HG03442 (cell line): ENCODE data around the gene ZNF777.
"Not testable (repeated sequence)": the region's sequence is repeated elsewhere in the genome, so short reads cannot be mapped to it uniquely, and the experiment has no call there.

Experiments
- ATAC-seq: cut with Tn5 transposase; IDR thresholded peaks from one replicate; pipeline ENCODE4 v1.9.1; 2021; ENCODE audit warnings: mild to moderate bottlenecking, moderate library complexity; ENCODE audit not compliant: unreplicated experiment

ZNF777 gene

GRCh38 chr7:149455175-149455950, 5.5 kb downstream of the ZNF777 start:
- no peak for ATAC-seq

GRCh38 chr7:149454750-149455149, 6.1 kb downstream of the ZNF777 start:
- ATAC-seq = no peak

DNA sequence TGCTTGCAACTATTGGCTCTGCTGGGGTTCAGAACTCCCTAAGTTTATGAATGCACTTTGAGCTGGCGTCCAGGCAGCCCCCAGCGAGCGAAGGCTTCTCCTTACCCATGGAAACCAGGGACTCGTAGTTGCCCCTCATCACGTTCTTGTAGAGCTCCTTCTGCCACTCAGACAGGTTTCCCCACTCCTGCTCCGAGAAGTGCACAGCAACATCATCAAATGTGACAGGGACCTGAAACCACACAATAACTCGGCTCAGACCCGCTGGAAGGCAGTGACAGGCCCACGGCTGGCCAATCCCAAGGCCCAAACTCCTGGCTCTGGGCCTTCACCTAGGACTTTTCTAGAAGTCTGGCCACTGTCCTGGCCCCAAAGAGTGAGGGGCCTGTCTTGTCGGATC, 6.9 kb downstream of the ZNF777 start:
- no peak for ATAC-seq

GRCh38 chr7:149450821-149451220, 10.0 kb downstream of the ZNF777 start:
- ATAC-seq = no peak

DNA sequence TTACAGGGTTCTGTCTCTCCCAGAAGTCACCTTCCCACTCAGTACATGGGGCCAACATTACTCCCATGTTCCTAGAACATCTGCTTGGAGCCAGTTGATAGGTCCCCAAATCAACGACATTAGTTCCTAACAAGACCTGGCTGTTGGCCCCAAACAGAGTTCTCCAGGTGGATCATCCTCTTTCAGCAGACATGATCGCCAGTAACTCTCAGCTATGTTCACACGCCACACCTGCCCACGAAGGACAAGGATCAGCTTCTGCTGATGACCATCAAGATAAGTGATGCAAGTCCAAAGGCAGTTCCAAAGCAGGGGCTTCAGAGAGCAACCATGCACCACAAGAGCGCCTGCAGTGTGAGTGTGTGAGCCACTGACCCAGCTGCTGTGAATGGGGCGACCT, 11.0 kb downstream of the ZNF777 start:
- ATAC-seq = no peak

DNA sequence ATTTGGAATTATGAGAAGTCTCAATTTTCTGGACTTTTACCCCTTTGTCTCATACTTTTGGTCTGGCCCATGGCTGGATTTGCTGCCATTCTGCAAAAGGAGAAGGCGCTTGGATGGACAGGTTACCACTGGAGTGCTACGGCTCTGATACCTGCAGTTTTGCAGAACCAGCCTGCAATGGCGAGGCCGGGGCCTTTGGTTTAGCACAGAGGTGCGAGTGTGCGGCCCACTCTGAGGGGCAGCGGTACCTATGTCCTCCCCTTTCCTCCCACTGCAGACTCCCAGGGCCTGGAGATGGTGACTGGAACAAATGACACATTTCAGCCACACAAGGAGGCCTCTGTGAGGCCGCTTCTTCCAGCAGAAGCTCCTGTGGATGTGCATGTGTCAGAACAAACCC, 11.9 kb downstream of the ZNF777 start:
- ATAC-seq = no peak

DNA sequence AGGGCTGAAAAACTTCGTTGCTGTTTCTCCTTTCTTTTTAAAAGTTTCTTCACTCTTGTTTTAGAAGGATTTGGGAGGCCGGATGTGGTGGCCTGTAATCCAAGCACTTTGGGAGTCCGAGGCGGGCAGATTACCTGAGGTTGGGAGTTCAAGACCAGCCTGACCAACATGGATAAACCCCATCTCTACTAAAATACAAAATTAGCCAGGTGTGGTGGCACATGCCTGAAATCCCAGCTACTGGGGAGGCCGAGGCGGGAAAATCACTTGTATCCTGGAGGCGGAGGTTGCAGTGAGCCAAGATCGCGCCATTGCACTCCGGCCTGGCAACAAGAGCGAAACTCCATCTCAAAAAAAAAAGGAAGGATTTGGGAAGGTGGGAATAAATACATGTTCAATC, 14.8 kb downstream of the ZNF777 start:
- not testable (repeated sequence) for ATAC-seq

GRCh38 chr7:149444287-149444686, 16.6 kb downstream of the ZNF777 start:
- ATAC-seq = no peak

GRCh38 chr7:149443523-149443922, 17.3 kb downstream of the ZNF777 start:
- no peak for ATAC-seq

- no peak for ATAC-seq
These were observed 17.9 kb downstream of the ZNF777 start for GRCh38 chr7:149442924-149443323.

DNA sequence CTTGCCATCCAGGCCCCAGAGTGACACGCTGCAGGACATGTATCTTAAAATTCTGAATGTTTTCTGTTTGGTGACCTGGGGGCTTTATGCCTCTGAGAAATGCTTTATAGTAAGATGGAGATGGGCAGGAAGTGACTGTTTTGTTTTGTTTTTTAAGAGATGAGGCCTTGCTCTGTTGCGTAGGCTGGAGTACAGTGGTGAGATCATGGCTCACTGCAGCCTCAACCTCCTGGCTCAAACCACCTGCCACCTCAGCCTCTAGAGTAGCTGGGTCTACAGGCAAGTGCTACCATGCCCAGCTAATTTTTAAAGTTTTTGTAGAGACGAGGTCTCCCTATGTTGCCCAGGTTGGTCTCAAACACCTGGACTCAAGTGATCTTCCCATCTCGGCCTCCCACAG, 20.6 kb downstream of the ZNF777 start:
- ATAC-seq = no peak

- no peak for ATAC-seq
These were observed 24.5 kb downstream of the ZNF777 start for GRCh38 chr7:149436358-149436757.

DNA sequence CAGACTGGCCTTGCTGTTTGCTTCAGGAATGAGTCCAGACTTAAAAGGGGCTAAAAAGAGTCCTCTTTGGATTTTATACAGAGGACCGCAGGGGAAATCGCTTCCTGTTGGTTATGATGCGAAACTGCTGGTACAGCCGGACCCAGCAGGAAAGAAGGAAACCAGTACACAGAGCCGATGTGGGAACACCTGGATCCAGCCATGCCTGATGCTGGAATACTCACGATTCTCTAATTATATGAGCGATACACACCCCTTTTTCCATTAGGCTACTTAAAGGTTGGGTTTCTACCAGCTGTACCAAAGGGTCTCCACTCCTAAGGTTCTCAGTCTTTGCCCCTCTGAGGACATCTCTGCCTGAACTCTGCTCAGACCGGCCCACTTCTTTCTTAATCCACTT, 27.7 kb downstream of the ZNF777 start:
- no peak for ATAC-seq

DNA sequence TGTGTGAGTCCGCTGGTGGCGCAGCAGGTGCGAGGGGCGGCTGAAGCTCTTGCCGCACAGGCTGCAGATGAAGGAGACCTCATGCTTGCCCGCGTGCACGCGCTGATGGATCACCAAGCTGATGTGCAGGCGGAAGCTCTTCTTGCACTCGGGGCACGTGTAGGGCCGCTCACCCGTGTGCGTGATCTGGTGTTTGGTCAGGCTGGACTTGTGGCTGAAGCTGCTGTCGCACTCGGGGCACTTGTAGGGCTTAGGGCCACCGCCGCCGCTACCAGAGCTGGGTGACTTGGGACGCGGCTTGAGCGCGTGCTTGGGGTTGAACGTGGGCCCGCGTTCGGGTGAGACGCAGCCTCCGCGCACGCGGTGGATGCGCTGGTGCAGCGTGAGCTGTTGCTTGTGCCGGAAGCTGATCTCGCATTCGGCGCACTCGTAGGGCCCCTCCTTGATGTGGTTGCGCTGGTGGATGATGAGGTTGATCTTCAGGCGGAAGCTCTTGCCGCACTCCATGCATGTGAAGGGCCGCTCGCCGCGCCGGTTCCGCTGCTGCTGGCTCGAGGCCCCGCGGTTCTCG, 28.7 kb downstream of the ZNF777 start:
- ATAC-seq = no peak

GRCh38 chr7:149431486-149432120, 29.3 kb downstream of the ZNF777 start:
- ATAC-seq = no peak

DNA sequence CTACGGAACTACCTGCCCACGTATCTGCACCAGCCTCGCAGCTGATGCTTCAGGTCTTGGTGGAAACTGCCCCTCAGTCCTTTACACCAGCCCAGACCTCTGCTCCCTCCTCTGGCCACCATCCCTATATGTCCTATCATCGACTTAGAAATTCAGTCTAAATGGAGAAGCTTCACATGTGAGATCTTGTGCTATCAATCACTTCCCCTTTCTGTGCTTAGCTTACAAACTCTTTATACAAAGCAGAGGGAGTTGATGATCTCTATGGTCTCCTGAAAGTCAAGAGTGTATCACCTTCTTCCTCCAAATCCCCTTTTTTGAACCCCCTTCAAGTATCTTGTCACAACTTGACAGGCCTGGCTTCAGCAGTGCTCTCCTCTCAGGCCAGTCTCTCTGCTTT, 30.7 kb downstream of the ZNF777 start:
- no peak for ATAC-seq

- no peak for ATAC-seq
These were observed 33.0 kb downstream of the ZNF777 start for GRCh38 chr7:149427893-149428292.

- no peak for ATAC-seq
These were observed 33.7 kb downstream of the ZNF777 start for GRCh38 chr7:149427096-149427680.

GRCh38 chr7:149423449-149424110, 37.3 kb downstream of the ZNF777 start:
- no peak for ATAC-seq

DNA sequence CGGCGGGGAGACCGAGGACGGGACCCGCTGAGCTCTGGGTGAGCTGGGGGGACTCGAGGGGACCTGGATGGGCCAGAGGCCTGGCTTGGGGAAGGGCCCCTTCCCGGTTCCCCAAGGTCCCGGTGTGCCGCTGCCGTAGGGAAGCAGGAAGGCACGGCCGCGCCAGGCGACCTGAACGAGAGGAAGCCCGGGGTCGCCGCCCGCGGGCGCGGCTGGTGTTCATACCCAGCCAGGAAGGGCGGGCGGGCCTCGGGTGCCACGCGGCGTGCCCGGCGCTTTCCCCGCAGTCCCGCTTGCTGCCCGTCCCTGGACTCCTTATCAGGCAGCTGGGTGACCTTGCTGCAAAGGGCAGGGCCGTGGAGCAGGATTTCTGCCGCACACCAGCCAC, 38.0 kb downstream of the ZNF777 start:
- no peak for ATAC-seq

DNA sequence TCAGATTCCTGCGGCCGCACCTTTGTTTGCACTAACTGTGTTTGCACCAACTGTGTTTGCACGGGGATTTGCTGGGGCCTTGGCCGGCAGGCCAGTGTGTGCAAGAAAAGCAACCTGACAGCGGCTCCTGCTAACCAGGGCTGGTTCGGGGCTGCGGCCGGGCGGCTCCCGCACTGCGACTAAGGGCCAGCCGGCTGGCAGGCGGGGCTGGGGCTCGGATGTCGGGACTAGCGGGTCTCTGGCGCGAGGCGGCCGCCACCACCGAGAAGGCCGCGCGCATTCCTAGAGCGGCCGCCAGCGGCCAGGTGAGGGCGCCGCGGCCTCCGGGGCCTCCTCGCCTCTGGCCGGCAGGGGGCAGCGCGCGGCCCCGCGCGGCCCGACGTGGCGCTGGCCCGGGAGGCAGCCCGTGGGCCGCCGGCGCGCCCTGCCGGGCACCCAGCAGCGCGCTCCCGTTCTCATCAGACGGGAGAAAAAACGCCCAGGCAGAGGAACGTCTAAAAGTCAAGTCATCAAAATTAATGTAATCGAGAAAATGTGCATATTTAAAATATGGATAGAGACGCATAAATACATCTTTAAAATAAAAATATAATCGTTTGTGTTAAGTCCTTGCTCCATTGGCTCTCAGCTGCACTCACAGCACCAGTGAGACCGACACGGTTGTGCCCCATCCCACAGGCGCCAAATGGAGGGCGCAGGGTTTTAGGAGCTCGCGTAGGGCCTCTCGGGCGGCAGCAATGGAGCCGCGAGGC, 38.5 kb downstream of the ZNF777 start:
- peak; percentile 93 for ATAC-seq
